CD4-positive, alpha-beta T cell treated with Interleukin-6 for 4 hours (primary cell): ENCODE data around the gene AVPR1A.
"Not testable (repeated sequence)": the region's sequence is repeated elsewhere in the genome, so short reads cannot be mapped to it uniquely, and the experiment has no call there.

Experiments
- DNase-seq: peaks from one replicate; pipeline ENCODE4 v3.0.0-alpha.2; 2020; ENCODE audit warnings: mixed read lengths

Gene AVPR1A

DNA sequence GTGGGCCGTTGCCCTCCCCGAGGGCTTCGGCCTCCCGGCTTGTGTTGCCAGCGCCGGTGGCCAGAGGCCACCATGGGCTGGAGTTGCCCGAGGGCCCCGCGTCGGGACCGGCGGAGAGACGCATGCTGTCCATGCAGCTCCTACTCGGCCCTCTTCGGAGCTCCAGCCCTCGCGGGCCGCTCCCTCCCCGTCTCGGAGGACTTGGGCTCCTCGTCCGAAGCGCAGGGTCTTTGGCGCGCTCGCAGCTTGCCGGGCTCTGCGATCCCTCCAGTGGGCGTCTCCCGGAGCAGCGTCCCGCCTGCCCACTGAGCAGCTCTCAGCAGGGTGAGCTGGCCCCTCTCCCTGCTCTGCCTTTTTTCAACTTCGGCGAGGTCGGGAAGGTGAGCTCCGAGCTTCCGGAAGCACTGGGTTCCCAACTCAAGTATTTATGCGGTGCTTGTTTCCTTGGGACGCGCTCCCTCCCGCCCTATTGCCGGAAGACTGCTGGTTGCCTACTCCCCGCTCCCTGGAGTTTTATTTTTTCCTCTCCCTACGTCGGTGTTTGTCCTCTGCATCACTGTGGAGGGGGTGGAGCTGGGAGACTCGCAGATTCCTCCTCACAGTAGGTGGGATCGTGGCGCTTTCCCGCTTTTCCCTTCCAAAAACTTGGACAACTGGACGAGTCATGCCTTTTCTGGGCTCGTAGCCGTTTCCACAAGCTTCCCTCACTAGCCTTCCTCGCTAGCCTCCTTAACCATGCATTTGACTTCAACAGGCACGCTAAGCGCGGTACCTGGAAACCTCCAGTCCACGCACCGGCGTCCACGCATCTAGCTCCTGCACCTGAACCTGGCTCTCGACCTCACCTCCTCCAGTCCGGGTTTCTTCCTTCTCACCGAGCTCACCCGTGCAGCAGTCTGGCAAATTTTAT lies at the start of gene AVPR1A:
Gene AVPR1A (minus strand): TSS at position 489 of the 910 bp plus-strand sequence. CDS start 365 bp downstream, at position 124.
- no peak for DNase-seq

DNA sequence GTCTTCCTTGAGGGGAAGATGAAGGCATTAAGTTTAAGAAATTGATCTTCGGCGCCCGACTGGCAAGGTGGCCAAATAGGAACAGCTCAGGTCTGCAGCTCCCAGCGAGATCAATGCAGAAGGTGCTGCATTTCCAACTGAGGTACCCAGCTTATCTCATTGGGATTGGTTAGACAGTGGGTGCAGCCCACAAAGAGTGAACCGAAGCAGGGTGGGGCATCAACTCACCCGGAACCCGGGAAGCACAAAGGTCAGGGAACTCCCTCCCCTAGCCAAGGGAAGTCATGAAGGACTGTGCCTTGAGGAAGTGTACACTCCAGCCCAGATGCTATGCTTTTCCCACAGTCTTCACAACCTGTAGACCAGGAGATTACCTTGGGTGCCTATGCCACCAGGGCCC lies 45.2 kb upstream of the AVPR1A start:
- DNase-seq, result no peak

DNA sequence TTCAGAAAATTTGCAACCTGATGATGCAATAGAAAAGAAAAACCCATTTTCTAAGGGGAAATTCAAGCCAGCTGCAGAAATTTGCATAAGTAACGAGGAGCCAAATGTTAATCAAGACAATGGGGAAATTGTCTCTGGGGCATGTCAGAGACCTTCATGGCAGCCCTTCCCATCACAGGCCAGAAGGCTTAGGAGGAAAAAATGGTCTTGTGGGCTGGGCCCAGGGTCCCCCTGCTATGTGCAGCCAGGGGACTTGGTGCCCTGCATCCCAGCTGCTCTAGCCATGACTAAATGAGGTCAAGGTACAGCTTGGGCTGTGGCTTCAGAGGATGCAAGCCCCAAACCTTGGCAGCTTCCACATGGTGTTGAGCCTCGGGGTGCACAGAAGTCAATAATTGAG lies 28.2 kb upstream of the AVPR1A start:
- no peak for DNase-seq

DNA sequence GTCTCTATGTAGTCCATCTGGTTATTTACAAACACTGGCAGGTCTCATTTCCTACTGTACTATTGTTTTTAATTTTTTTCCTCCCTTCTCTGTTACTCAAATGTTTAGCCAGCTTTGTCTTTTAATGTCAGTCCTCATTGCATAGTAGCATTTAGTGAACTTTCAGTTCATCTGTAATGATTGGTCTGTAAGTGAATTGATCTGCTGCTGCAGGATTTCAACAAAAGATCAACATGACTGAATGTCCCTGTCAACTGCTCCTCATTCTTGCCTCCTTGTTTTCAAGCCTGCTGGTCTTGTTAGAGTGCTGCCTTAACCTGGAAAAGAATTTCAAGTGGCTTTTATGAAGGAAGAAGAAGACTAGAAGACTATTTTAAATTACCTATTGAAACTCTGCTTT lies 19.3 kb upstream of the AVPR1A start:
- no peak for DNase-seq

DNA sequence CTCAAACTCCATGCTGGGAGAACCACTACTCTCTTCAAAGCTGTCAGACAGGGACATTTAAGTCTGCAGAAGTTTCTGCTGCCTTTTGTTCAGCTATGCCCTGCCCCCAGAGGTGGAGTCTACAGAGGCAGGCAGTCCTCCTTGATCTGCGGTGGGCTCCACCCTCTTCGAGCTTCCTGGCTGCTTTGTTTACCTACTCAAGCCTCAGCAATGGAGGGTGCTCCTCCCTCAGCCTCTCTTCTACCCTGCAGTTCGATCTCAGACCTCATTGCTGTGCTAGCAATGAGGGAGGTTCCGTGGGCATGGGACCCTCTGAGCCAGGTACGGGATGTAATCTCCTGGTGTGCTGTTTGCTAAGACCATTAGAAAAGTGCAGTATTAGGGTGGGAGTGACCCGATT lies 16.7 kb upstream of the AVPR1A start:
- DNase-seq, result not testable (repeated sequence)

DNA sequence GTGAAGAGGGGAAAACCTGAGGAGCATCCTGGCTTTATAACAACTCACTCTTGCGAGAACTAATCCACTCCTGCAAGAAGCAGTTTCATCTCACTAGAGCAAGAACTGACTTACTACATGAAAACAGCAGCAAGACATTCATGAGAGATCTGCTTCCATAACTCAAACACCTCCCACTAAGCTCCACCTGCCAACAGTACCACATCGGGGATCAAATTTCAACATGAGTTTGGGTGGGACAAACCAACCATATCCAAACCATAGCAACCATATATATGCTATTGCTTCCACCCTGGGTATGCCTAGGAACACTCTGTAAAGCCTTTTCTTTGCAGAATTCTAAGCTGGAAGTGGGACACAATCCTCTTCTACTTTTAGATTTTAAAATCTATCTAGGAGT lies 13.9 kb upstream of the AVPR1A start:
- no peak for DNase-seq

DNA sequence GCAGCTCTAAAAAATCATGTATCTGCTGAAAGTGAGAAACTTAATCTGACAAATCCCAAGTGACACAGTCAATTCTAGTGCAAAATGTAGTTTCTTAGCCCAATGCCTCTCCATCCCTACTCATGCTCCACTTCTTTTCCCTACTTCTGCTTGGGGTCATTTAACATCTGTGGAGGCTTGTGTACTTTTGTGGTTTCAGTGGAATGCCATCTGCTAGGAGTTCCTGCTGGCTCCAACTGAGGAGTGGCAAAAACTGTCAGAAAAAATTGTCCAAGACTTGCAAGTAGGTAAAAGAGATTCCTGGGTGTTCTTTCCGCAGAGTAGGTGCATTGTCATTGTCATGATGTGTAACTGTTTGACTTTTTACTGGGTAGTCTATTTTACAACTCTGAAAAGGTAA lies 12.5 kb upstream of the AVPR1A start:
- DNase-seq, result no peak

DNA sequence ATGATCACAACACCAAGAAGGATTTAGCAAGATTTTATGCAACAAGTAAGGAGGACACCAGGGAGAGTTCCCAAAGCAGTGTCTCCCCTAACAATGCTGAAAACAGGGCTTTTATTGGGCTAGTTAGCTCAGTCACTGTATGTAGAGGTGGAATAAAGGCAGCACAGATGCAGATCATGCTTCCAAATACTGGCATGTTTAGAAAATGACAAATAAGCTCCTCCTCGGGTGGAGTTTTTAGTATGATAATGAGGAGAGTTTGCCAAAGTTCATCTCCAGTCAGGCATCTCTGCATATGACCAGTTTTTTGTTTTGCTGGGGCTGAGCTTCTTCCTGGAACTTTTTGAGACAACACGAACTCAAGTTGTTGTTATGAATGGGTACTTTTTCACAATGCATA lies 4.4 kb upstream of the AVPR1A start:
- DNase-seq, result no peak

DNA sequence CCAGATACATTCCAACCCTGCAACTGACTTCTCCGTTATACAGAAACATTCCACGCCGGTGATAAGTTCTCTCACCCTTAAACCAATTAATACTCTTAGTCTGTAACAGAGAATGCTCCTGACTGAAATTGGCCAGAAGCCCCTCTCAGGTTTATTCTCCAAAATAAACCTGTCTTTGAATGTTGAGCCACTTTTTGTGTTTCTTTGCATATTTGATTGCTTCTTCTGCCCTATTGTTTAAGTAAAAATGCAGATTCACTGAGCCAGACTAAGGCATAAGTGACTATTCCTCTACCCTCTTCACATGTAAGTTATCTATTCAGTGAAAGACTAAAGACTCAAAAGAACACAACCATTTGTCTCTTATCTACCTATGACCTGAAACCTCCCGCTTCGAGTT lies 3.6 kb upstream of the AVPR1A start:
- no peak for DNase-seq

DNA sequence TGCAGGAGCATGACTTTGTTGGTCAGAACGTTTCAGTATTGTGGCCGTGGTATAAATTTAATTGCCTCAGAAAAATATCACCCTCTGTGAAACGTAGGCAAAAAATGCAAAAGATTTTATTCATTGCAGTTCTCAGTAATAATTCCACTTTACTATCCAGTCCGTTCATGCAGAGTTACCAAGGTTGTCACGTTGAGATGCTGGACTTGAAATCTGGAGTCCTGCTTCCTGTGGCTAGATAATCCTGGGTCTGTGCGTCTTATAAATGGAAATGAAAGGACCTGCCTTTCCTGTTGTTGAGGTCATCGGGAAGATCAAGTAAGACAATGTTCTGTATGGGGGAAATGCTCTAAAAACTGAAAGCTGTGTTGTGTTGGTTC lies 1.3 kb upstream of the AVPR1A start:
- no peak for DNase-seq

DNA sequence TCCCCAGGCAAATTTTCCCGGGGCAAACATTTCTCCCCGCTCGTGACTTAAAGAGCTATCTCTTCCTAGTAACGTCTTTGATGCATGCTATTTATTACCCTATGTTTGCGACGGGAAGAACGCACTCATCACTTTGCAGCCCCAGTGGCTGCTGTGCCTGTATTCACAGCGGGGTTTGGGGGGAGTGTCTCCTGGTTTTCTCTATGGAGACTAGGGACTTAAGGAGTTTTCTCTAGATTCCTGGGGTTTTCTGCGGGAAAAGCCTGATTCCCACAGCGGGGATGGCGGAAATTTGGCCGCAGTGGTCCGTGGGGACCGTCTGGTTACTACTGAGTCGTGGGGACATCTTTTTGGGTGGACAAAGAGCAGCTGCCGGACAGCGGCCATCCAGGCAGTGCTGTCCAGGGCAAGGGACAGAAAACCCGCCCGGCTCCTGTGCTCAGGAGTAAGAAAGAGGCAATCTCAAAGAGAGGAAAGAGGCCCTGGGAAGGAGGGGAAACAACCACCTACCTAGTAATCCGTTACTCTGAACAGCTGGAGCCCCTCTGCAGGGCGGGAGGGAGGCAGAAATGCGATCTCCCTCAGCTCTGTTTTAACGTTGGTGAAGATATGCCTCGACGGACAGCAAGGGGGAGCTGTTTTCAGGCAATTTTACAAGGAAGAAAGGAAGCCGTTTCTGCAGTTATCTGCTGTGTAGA lies 771 bp upstream of the AVPR1A start:
- DNase-seq, result no peak

DNA sequence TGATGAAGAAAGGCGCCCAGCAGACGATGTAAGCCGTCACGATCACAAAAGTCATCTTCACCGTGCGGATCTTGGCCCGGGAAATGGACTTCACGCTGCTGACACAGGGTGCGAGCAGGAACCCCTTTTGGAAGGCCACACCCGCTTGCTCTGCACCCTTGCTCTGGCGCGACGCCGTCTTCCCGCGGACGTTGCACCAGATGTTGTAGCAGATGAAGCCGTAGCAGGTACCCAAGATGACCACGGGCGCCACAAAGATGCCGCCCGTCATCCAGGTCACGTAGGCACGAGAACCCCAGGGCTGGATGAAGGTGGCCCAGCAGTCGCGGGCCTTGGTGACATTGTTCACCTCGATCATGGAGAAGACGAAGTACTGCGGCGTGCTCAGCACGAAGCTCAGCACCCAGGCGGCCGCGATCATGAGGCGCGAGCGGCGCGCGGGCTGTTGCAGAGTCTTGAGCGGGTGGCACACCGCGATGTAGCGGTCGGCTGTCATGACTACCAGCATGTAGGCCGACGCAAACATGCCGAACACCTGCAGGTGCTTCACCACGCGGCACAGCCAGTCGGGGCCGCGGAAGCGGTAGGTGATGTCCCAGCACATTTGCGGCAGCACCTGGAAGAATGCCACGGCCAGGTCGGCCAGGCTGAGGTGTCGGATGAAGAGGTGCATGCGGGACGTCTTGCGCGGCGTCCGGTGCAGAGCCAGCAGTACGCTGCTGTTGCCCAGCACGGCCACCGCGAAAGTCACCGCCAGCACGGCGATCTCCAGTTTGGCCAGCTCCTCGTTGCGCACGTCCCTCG lies 890 bp downstream of the AVPR1A start:
- no peak for DNase-seq

DNA sequence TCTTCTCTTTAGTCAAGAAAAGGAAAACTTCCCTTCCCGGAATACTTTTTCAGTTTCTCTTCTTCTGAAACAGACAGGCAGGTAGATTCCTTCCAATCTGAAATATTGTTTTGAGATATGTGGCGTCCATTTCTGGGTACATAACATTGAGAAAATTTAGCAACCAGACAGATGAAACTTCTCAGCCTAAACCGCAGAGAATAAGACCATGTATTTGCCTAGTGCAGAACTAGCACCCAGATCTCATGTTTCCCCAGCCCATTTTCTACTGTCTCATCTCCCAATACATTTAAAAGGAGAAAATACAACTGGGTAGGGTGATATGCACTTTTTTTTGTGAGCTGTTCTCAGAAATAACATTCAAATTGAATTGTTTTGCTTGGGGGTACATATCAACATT lies 6.4 kb downstream of the AVPR1A start:
- no peak for DNase-seq

DNA sequence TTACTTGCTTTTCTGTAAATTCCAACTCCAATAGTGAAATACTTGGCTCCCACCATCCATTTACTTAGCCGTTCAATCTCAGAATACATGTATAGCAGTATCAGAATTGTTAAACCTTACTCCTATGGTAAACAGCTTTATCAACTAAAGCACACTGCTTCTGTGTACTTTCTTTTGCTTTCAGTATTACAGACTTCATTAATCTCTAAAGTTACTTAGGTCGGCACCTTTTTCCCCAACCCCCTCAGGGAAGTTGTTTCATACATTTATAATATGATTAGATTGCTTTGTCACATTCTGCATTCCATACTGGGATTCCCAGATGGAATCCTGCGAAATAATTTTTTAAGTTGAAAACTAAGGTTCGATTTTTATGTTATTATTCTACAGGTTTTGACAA lies 12.5 kb downstream of the AVPR1A start:
- no peak for DNase-seq

DNA sequence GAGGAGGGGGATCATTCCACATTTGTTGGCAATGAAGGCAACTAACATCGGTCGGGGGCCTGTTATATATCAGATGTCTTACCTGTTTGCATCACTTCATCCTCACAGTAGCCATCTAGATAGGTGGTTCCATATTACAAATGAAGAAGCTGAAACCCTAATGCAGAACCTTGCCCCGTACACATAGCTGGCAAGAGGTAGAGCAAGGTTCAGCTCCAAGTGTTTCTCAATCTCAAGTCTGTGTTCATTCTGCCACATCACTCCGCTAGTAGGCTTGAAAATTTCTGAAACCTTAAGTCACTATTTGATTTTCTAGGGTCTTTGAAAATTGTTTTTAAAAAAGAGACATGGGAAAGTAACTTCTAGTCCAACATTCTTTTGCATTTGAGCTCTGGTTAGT lies 17.0 kb downstream of the AVPR1A start:
- DNase-seq, result no peak

DNA sequence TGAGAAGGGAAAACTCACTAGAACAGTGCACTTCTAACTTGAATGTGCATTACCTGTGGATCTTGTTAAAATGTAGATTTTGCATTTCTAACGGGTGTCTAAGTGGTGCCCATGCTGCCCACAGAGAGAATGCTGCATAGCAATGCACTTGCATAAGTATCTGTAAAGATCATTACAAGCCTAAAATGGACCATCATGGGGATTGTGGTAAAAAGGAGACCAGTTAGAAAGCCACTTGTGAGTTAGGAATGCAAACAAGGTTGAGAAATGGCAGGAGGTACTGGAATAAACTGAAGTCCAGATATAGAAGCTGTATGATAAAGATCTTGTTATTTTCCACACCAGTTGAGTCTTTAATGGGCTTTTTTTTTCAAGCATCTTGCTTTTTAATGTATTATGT lies 18.8 kb downstream of the AVPR1A start:
- no peak for DNase-seq

DNA sequence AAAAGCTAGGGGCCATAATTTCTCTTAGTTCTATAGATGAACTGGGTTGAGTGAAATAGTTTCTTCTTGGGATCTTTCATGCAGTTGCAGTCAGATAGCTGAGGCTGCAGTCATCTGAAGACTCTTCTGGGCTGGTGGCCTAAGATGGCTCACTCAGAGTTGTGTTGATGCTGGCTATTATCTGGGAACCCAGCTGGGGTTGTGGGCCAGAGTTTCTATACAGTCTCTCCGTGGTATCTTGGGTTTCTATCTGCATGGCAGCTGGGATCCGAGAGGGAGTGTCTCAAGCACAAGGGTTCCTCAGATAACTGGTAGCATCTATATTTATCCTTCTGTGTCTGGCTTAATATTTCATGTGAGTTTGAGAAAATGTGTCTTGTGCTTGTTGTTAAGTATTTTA lies 21.1 kb downstream of the AVPR1A start:
- no peak for DNase-seq

DNA sequence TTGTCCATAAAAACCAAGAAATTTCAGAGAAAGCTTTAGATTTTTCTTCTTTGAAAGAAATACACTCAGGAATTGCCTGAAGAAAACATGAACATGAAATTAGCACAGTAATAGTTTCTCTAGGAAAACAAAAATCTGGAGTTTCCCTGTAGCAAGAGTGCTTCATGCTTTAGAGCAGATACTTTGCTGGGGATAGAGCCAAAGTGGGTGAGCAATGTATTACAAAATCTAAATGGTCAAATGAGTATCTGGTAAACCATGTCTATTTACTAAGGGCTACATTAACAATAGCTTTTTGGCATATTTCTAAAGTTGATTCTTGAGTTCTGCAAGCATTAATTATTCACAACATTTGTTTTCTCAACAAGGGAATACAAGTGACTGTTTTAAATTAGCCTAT lies 26.2 kb downstream of the AVPR1A start:
- no peak for DNase-seq

DNA sequence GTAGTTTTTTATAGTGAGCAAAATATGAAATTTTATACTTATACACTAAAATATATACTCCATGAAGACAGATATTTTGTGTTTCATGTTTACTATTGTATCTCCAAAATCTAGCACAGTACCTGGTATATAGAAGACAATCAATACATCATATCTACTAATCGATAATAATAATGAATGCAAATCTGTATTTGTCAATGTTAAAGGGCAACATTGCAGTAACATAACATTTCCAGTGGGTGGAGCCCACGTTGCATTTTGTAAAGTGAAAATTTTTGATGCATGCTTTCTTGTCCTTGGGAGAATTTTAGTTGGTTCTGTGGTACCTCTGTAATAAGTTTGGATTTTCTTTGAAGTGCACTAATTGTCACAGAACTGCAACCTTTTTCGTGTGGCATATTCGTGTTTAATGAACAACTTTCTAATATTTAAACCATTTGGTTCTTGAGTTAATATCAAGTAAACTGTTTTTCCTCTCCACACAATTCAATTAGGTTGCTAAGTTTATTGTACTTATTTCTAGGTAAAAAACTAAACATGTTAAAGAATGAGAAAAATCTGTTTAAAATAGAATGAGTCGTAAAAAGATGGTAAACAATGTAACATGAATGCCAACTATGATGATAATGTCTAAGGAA lies 47.4 kb downstream of the AVPR1A start:
- no peak for DNase-seq

DNA sequence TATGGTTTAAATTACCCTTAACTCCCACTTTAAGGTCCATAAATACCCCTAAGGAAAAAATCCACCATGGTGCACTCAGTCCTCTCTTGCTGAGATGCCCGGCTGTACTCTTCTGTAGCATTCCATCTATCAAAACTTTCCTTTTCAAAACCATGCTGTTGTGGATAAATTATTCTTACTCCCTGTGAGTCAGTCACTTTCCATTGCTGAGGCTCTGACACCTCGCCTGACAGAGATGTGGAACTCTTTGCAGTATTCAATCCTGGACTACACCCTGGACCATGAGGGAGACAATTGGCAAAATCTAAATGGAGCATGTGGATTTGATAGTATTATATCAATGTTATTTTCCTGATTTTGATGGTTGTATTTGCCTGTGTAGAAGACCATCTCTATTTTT lies 49.1 kb downstream of the AVPR1A start:
- no peak for DNase-seq

DNA sequence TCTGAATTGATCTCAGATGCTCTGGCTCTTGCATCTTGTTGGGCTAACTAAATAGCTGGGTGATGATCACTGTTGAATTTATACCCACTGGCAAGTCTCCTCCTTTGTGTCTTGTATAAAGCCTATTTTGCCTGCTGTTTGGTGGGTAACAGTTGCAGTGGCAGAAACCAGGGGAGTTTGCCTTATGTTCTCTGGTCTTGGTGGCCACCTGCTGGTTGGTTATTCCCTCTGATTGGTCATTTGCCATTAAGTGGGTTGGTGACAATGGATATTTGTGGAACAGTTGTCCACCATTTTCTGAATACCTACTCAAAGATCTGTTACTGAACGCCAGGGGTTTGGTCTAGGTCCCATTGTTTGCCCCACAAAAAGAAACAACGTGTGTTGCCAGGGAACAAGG lies 52.1 kb downstream of the AVPR1A start:
- DNase-seq, result no peak

DNA sequence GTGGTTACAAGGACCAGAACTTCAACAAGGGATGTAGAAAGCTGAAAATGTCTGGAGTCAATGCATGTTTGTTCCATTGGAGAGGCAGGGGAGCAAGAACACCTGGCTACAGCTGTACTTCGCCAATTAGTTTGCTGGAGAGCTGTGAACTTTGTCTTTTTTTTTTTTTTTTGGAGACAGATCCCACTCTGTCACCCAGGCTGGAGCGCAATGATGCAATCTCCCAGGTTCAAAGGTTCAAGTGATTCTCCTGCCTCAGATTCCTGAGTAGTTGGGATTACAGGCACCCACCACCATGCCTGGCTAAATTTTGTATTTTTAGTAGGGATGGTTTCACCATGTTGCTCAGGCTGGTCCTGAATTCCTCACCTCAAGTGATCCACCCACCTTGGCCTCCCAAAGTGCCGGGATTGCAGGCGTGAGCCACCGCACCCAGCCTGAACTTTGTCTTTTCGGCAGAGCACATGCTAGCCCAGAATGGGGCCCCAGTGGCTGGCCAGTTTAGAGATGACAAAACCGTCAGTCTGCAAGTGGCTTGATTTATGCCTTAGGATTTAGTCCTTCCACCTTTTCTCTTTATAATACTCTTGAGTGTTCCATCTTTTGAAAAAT lies 55.5 kb downstream of the AVPR1A start:
- DNase-seq, result no peak

DNA sequence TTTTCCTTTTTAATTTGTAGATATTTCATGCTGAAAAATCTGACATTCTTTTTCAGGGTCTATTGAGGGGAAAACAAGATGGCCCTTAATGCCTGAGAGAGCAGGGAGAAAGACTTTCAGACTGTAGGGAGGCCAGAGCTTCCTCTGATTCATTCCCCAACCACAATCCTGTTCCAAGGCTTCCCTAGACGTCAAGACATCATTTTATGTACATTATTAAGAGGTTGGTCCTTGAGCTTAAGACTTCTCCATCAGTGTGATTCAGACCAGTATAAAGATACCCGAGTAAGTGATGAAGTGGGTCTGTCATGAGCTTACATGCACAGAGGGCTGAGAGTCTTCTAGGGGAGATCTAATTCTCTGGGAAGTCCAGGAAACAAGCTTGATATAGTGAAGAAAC lies 57.3 kb downstream of the AVPR1A start:
- no peak for DNase-seq
